Tibial nerve (tissue), 4 donors: ENCODE results near the gene CUX1. TPM values are rescaled to one million over a fixed set of nuclear protein-coding genes. Genes with fewer than 3 reads are reported as not detected.

ENCODE experiments used
- DNase-seq, 2 donors: peaks; one replicate each; pipeline ENCODE4 v3.0.0-alpha.2; 2019; ENCODE audit warnings: low spot score in 2 of 2
- H3K27ac ChIP-seq, 4 donors: fragments of 200-600 bp; sonication (generic) in 3 of 4; one replicate each; pipeline ENCODE4 v1.5.1; 2017 to 2019; ENCODE audit warnings: mild to moderate bottlenecking in 1 of 4
- H3K27me3 ChIP-seq, 2 donors: fragments of 200-600 bp; sonication (generic) in 1 of 2; one replicate each; pipeline versions ENCODE4 v1.5.1 to v1.6.0; 2017 to 2019
- H3K36me3 ChIP-seq, 3 donors: fragments of 200-600 bp; sonication (generic); one replicate each; pipeline ENCODE4 v1.5.1; 2018 to 2019
- H3K4me1 ChIP-seq, 4 donors: fragments of 200-600 bp; sonication (generic) in 3 of 4; one replicate each; pipeline ENCODE4 v1.5.1; 2017 to 2019
- H3K4me3 ChIP-seq, 4 donors: fragments of 200-600 bp; sonication (generic) in 3 of 4; one replicate each; pipeline ENCODE4 v1.5.1; 2017 to 2019; ENCODE audit warnings: mild to moderate bottlenecking in 1 of 4, moderate library complexity in 1 of 4
- H3K9me3 ChIP-seq, 4 donors: fragments of 200-600 bp; sonication (generic) in 3 of 4; one replicate each; pipeline ENCODE4 v1.5.1; 2017 to 2019
- EP300 ChIP-seq, 2 donors: sonication (generic); formaldehyde crosslinking; IDR thresholded peaks; one replicate each; pipeline ENCODE4 v1.6.1; 2017; ENCODE audit warnings: antibody characterized with exemption in 2 of 2, mild to moderate bottlenecking in 1 of 2
- POLR2A ChIP-seq, 2 donors: fragments of 450-650 bp; IDR thresholded peaks; one replicate each; pipeline ENCODE4 v1.6.1; 2017; ENCODE audit warnings: antibody characterized with exemption in 2 of 2, mild to moderate bottlenecking in 2 of 2, moderate library complexity in 2 of 2
- WGBS, 2 donors: methylation state at CpG; one replicate each; pipeline ENCODE4 v1.1.5; 2018; 5-methylcytosine and 5-hydroxymethylcytosine counted together
- total RNA-seq, 4 donors: library from RNA; depleted of rRNA; stranded (reverse); fragments of >200 nt; gene quantifications; one replicate each; pipeline ENCODE4 v1.1.0, GENCODE V29; 2016
- TF ChIP-seq, protein P1 (sequence below), 5 experiments: fragments of 200-600 bp in 3 of 5; fragments of 450-650 bp in 2 of 5; sonication (generic) in 3 of 5; IDR thresholded peaks; one replicate each; pipeline ENCODE4 v1.5.1; 2016 to 2019; ENCODE audit warnings: antibody characterized with exemption in 5 of 5, mild to moderate bottlenecking in 3 of 5, moderate library complexity in 2 of 5

CUX1 gene
- total RNA-seq, 4 donors from 2014 or later, result 74.5 to 104 (median 84.3) TPM

DNA sequence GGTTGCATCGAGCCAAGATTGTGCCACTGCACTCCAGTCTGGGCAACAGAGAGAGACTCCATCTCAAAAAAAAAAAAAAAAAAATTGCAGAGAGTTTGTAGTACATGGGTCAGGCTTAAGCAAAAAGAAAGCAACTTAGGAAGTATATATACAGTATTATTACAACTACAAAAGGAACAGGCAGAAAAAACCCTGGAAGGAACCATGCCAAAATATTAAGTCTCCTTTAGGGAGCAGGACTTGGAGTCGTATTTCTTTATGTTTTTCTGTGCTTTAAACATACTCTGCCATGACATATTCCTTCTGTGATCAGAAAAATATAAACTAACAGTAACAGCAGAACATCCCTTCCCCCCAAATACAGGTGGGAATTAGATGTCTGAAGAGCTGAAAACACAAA is 144.4 kb downstream of the CUX1 start:
- Histone ChIP-seq H3K36me3 (peaks cover 0 to 6% (median 0%) of the 10 kb centered on the region in 3 donors), H3K4me3 (no peak overlapping the region), H3K27ac (no peak overlapping the region), H3K27me3 (no peaks in the 10 kb centered on the region), H3K9me3 (no peaks in the 10 kb centered on the region), H3K4me1 (no peaks in the 10 kb centered on the region)
- no peak for DNase-seq
- TF ChIP-seq POLR2A (IDR thresholded peaks at IDR 0.05), result no peak
- no peak for TF ChIP-seq EP300 (IDR thresholded peaks at IDR 0.05)
- TF ChIP-seq, protein P1, sequence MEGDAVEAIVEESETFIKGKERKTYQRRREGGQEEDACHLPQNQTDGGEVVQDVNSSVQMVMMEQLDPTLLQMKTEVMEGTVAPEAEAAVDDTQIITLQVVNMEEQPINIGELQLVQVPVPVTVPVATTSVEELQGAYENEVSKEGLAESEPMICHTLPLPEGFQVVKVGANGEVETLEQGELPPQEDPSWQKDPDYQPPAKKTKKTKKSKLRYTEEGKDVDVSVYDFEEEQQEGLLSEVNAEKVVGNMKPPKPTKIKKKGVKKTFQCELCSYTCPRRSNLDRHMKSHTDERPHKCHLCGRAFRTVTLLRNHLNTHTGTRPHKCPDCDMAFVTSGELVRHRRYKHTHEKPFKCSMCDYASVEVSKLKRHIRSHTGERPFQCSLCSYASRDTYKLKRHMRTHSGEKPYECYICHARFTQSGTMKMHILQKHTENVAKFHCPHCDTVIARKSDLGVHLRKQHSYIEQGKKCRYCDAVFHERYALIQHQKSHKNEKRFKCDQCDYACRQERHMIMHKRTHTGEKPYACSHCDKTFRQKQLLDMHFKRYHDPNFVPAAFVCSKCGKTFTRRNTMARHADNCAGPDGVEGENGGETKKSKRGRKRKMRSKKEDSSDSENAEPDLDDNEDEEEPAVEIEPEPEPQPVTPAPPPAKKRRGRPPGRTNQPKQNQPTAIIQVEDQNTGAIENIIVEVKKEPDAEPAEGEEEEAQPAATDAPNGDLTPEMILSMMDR (IDR thresholded peaks at IDR 0.05), result no peak
- 61 to 66% methylated on average over 2 of the region's 2 CpGs for WGBS, 2 donors

DNA sequence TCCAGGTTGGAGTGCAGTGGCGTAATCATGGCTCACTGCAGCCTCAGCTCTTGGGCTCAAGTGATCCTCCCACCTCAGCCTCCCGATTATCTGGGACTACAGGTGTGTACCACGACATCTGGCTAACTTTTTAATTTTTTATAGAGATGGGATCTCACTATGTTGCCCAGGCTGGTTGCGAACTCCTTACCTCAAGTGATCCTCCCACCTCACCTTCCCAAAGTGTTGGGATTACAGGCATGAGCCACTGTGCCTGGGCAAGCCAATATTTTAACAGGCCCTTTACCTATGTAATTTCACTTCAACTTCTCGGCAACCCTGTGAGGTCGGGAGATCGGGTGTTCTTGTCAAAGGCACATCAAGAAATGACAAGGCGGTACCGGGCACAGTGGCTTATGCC is 146.3 kb downstream of the CUX1 start:
- 98% methylated on average over 9 of the region's 9 CpGs for WGBS, 2 donors
- H3K27me3 ChIP-seq, result no peaks in the 10 kb centered on the region

DNA sequence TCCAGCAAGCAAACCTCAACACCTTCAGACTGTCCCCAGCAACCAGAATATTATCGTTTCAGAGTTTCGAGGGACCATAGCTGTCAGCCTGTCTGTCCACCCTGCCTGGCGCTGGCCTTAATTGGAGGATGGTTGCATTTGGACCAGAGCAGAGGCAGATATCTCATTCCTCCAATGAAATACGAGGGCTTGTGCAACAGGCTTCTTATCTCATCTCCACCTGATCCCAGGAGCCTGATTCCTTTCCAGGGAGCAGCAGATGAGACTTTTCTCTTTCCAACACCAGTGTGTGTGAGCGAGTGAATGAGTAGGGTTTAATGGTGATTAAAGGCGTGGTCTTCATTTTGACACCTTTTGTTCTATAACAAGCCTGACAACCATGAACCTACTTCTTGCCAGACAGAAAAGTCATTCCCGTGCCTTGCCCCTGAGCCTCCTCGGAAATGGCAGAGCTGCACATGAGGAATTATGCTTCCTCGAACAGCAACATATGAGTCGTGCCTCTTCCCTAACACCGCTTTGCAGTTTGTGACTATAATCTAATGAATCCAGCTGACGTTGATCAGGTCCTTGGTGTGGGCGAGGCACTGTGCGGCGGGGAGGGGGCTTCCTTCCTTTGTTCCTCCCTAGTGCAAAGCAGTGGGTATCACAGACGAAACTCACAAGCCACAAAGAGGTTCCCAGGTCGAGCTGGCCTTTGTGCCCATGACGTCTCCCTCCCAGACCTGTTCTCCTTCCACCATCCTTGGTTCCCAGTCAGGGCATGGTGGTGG is 147.4 kb downstream of the CUX1 start:
- Histone ChIP-seq H3K4me1 (no peaks in the 10 kb centered on the region), H3K27me3 (no peaks in the 10 kb centered on the region), H3K9me3 (no peaks in the 10 kb centered on the region), H3K27ac (no peak overlapping the region), H3K4me3 (no peak overlapping the region), H3K36me3 (peaks cover 0 to 3% (median 0%) of the 10 kb centered on the region in 3 donors)
- WGBS, 2 donors, result 88 to 89% methylated on average over 18 of the region's 18 CpGs
- TF ChIP-seq EP300 (IDR thresholded peaks at IDR 0.05), result no peak
- TF ChIP-seq, protein P1 (IDR thresholded peaks at IDR 0.05), result no peak
- no peak for TF ChIP-seq POLR2A (IDR thresholded peaks at IDR 0.05)
- no peak for DNase-seq

More for the DNA sequence above, 146.3 kb downstream of the CUX1 start:
- no peak overlapping the region for H3K27ac ChIP-seq
- H3K36me3 ChIP-seq, result peaks cover 0 to 6% (median 0%) of the 10 kb centered on the region in 3 donors
- H3K4me3 ChIP-seq, result no peak overlapping the region
- H3K4me1 ChIP-seq, result no peaks in the 10 kb centered on the region
- no peaks in the 10 kb centered on the region for H3K9me3 ChIP-seq
- no peak for DNase-seq
- TF ChIP-seq, protein P1 (IDR thresholded peaks at IDR 0.05), result no peak
- TF ChIP-seq POLR2A (IDR thresholded peaks at IDR 0.05) (no peak), EP300 (IDR thresholded peaks at IDR 0.05) (no peak)

DNA sequence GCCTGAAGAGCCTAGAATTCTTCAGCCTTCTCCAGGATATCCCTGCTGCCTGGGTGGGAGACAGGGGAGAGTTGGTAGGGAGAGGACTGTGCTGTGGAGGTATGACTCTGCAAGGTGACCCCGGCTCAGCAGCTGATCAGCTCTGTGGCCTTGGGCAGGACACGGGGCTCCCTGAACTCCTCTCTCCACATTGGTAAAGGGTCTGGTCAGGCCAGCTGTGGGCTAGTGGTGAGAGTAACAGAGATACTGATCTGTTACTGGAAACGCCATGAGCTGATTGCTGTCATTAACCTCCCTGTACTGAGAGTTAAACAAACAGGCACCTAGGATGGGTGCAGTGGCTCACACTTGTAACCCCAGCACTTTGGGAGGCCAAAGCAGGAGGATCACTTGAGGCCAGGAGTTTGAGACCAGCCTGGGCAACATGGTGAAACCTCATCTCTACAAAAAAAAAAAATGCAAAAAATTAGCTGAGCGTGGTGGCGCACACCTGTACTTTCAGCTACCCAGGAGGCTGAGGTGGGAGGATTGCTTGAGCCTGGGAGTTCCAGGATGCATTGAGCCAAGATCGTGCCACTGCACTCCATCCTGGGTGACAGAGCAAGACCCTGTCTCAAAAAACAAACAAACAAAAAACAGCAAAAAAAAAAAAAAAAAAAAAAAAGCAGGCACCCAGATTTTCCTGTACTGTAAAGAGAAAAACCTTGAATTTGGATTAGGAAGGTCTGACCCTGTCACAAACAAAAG is 151.5 kb downstream of the CUX1 start:
- Histone ChIP-seq H3K4me3 (no peak overlapping the region), H3K9me3 (no peaks in the 10 kb centered on the region), H3K36me3 (no peaks in the 10 kb centered on the region), H3K27me3 (no peaks in the 10 kb centered on the region), H3K27ac (no peak overlapping the region), H3K4me1 (no peaks in the 10 kb centered on the region)
- no peak for DNase-seq
- TF ChIP-seq, protein P1 (IDR thresholded peaks at IDR 0.05), result no peak
- TF ChIP-seq EP300 (IDR thresholded peaks at IDR 0.05), result no peak
- no peak for TF ChIP-seq POLR2A (IDR thresholded peaks at IDR 0.05)
- WGBS, 2 donors, result 92% methylated on average over 6 of the region's 6 CpGs

DNA sequence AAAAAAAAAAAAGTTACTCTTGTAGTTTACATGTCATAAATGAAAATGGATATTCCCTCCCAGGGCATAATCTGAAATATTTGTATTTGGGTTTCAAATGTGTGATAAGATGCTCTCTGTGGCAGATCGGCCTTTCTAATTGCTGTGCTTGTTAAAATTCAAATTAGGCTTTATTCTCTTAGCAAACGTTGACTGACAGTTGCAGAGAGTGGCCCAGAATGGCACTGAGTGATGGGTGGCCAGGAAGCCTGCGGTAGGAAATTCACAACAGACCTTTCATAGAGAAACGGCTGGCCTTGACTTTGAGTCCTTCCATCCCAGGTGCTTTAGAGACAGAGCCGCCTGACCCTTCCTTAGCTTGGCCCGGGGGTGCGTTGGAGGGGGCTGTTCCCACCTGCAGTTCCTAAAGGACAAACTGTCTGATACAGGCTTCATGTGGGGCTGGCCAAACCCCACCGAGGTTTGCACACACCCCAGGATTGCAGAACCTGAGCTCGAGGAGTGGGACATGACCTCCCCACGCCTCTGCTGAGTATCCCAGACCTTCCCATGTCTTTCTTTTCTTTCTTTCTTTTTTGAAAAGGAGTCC is 152.7 kb downstream of the CUX1 start:
- WGBS, 2 donors, result 73 to 77% methylated on average over 10 of the region's 10 CpGs
- Histone ChIP-seq H3K27me3 (no peaks in the 10 kb centered on the region), H3K4me3 (no peak overlapping the region), H3K27ac (no peak overlapping the region), H3K4me1 (no peaks in the 10 kb centered on the region), H3K36me3 (no peaks in the 10 kb centered on the region), H3K9me3 (no peaks in the 10 kb centered on the region)
- TF ChIP-seq, protein P1 (IDR thresholded peaks at IDR 0.05), result no peak
- TF ChIP-seq EP300 (IDR thresholded peaks at IDR 0.05), result no peak
- no peak for TF ChIP-seq POLR2A (IDR thresholded peaks at IDR 0.05)
- DNase-seq, result no peak
